Measurements from ENCODE around the gene DNM3. TPM values are rescaled to one million over a fixed set of nuclear protein-coding genes. Genes with fewer than 3 reads are reported as not detected.
A peak's percentile ranks its signal among the peaks of the same experiment; 100 is the strongest.

Gene DNM3
- total RNA-seq, 1 donor from 2014 or later, result 7.7 TPM

- Mint-ChIP-seq H3K27ac (ENCODE audit: unreplicated experiment) (no peak overlapping the region), H3K4me3 (ENCODE audit: unreplicated experiment) (no peak overlapping the region), H3K4me1 (ENCODE audit: unreplicated experiment) (no peaks in the 10 kb centered on the region), H3K9me3 (ENCODE audit: unreplicated experiment) (no peaks in the 10 kb centered on the region), H3K36me3 (ENCODE audit: low read depth, unreplicated experiment) (peaks cover 4% of the 10 kb centered on the region), H3K27me3 (ENCODE audit: unreplicated experiment) (peaks cover 2% of the 10 kb centered on the region)
- DNase-seq (ENCODE audit: low spot score), result no peak
- no peak for TF ChIP-seq CTCF (IDR thresholded peaks at IDR 0.05; ENCODE audit: unreplicated experiment)
These were observed 284.6 kb downstream of the DNM3 start for GRCh38 chr1:172125812-172126430.

DNA sequence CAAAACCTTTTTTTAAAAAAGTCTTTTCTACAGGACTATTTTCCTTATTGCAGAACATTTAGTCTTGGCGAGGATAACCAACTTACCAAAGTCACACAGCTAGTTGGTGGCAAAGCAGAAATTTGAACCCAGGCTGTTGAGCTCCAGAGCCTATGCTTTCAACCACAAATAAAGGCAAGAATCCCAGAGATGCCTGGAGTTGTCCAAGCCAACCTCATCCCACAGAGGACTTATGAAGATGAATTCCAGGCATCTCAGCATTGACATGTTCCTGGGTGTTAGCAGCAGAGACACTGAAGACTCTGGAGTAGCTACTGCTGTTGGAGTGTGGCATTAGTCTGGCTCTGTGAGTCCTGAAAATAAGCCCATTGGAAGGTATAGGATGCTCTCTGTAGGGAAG, 291.5 kb downstream of the DNM3 start:
- no peak for DNase-seq (ENCODE audit: low spot score)
- Mint-ChIP-seq H3K27me3 (ENCODE audit: unreplicated experiment) (peaks cover 4% of the 10 kb centered on the region), H3K4me3 (ENCODE audit: unreplicated experiment) (no peak overlapping the region), H3K9me3 (ENCODE audit: unreplicated experiment) (no peaks in the 10 kb centered on the region), H3K36me3 (ENCODE audit: low read depth, unreplicated experiment) (no peaks in the 10 kb centered on the region), H3K27ac (ENCODE audit: unreplicated experiment) (no peak overlapping the region), H3K4me1 (ENCODE audit: unreplicated experiment) (no peaks in the 10 kb centered on the region)
- TF ChIP-seq CTCF (IDR thresholded peaks at IDR 0.05; ENCODE audit: unreplicated experiment), result no peak

DNA sequence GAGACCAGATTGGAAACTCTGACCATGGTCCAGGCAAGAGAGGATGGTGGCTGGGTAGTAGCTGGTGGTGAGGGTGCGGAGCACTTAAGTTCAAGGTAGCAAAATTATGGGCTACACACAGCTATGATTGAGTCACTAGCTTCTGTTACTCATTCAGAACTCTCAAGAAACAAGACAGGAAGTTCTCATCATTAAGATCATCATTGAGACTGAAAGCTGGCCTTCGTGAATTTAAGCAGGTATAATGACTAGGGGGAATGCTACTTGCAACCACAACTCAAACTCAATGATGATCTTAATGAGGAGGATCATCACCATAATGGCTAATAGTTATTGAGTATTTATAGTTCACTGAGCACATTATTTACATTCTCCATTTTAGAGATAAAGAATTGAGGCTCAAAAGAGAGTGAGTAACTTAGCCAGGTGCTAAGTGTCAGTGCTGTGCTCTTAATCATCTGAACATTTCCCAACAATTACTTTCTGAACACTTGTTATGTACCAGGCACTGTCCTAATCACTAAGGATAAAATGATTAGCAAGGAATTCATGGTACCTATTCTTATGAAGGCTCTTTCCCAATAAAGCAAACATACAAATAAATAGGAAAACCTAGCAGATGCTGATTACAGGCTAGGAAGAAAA, 292.9 kb downstream of the DNM3 start:
- no peaks in the 10 kb centered on the region for H3K36me3 Mint-ChIP-seq (ENCODE audit: low read depth, unreplicated experiment)
- H3K4me3 Mint-ChIP-seq (ENCODE audit: unreplicated experiment), result no peak overlapping the region
- H3K27ac Mint-ChIP-seq (ENCODE audit: unreplicated experiment), result no peak overlapping the region
- H3K27me3 Mint-ChIP-seq (ENCODE audit: unreplicated experiment), result peaks cover 4% of the 10 kb centered on the region
- H3K9me3 Mint-ChIP-seq (ENCODE audit: unreplicated experiment), result no peaks in the 10 kb centered on the region
- TF ChIP-seq CTCF (IDR thresholded peaks at IDR 0.05; ENCODE audit: unreplicated experiment), result no peak
- no peak for DNase-seq (ENCODE audit: low spot score)
- no peaks in the 10 kb centered on the region for H3K4me1 Mint-ChIP-seq (ENCODE audit: unreplicated experiment)

DNA sequence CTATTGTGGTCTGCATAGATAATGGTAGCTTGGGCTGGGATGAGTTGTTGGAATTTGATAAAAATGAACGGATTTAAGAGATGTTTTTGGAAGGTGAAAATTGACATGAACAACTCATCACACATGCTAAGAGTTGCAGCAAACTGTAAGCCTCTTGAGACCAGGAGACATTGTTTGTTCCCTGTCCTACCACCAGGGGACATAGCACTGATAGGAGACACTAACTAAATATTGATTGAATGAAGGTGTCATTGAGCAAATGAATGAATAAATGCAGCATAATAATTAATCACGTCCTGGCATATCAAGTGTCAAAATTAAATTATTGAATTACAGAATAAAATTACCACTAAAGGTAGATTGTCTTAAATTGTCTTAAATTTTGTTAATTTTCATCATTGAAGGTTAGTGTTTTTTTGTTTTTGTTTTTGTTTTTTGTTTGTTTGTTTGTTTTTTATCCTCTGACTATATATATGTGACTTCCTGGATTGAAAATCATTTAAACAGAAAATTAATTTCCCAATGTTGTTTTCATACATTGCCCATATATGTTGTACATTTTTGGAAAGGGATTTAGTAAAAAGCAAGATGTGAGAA, 293.9 kb downstream of the DNM3 start:
- H3K27ac Mint-ChIP-seq (ENCODE audit: unreplicated experiment), result no peak overlapping the region
- TF ChIP-seq CTCF (IDR thresholded peaks at IDR 0.05; ENCODE audit: unreplicated experiment), result peak; percentile 69
- no peak overlapping the region for H3K4me3 Mint-ChIP-seq (ENCODE audit: unreplicated experiment)
- no peaks in the 10 kb centered on the region for H3K9me3 Mint-ChIP-seq (ENCODE audit: unreplicated experiment)
- peaks cover 1% of the 10 kb centered on the region for H3K27me3 Mint-ChIP-seq (ENCODE audit: unreplicated experiment)
- no peaks in the 10 kb centered on the region for H3K4me1 Mint-ChIP-seq (ENCODE audit: unreplicated experiment)
- H3K36me3 Mint-ChIP-seq (ENCODE audit: low read depth, unreplicated experiment), result no peaks in the 10 kb centered on the region
- no peak for DNase-seq (ENCODE audit: low spot score)

Data from endothelial cell (in vitro differentiated cells).